Calu3 (cell line): ENCODE results near the gene FAM3D. TPM values are rescaled to one million over a fixed set of nuclear protein-coding genes. Genes with fewer than 3 reads are reported as not detected.

Experiments
- BruUV-seq: library from RNA; stranded (reverse); fragments of 400-500 nt; replicated peaks from 2 replicates; lab custom pipeline; 2021; lab: Mats Ljungman, UMichigan
- CTCF ChIA-PET: fragments of 300-600 bp; sonication (Branson Sonifier 250); formaldehyde crosslinking; loops from one replicate; lab custom pipeline; 2022; ENCODE audit warnings: antibody characterized with exemption; lab: Charles Lee
- DNase-seq: peaks from one replicate; pipeline ENCODE4 v3.0.0; 2022
- H3K27ac Mint-ChIP-seq: one replicate; pipeline ENCODE4 v1.8.0; 2022; ENCODE audit warnings: mixed read lengths; ENCODE audit not compliant: unreplicated experiment
- H3K27me3 Mint-ChIP-seq: one replicate; pipeline ENCODE4 v1.8.0; 2022; ENCODE audit warnings: mixed read lengths; ENCODE audit not compliant: unreplicated experiment
- H3K36me3 Mint-ChIP-seq: one replicate; pipeline ENCODE4 v1.8.0; 2022; ENCODE audit warnings: mild to moderate bottlenecking, moderate library complexity, mixed read lengths; ENCODE audit not compliant: insufficient read depth, unreplicated experiment
- H3K4me1 Mint-ChIP-seq: one replicate; pipeline ENCODE4 v1.8.0; 2022; ENCODE audit warnings: mild to moderate bottlenecking, low read depth, mixed read lengths; ENCODE audit not compliant: unreplicated experiment
- H3K4me3 Mint-ChIP-seq: one replicate; pipeline ENCODE4 v1.8.0; 2022; ENCODE audit warnings: mild to moderate bottlenecking, low read depth, moderate library complexity, mixed read lengths; ENCODE audit not compliant: unreplicated experiment
- H3K9me3 Mint-ChIP-seq: one replicate; pipeline ENCODE4 v1.8.0; 2022; ENCODE audit warnings: low read depth, mixed read lengths; ENCODE audit not compliant: unreplicated experiment
- intact Hi-C: fragments of 100-400 bp; cut with micrococcal nuclease; formaldehyde crosslinking; loops from one replicate; pipeline ENCODE4 v1.10.0; 2022; ENCODE audit not compliant: unreplicated experiment
- total RNA-seq: library from RNA; stranded (reverse); gene quantifications from 2 replicates; pipeline ENCODE4 v1.2.3, GENCODE V29; 2022
- TF ChIP-seq, protein P1 (sequence below): fragments of 200-600 bp; IDR thresholded peaks from one replicate; pipeline ENCODE4 v1.8.0; 2022; ENCODE audit warnings: antibody characterized with exemption; ENCODE audit not compliant: unreplicated experiment

The FAM3D gene
- total RNA-seq, 1 experiment from 2014 or later, result 3.0 TPM

DNA sequence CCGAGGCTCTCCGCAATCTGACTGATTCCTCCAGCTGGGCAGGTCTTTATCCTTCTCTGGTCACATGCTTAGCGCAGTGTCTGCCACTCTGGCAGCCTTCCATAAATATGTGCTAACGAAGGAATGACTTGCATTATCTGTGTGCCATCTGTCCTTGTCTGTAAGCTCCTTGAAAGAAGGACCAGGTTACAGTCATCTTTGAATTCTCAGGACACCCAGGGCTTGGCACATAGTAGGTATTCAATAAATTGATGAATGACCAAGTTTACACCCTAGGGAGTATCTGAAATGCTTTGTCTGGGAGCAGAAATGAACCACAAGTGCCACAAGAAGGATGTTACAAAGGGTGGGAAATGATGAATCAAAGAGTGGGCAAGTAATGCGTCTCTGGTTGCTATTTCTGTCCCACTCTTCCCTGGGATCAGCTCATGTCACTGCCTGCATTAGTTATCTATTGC, 16.5 kb upstream of the FAM3D start:
- TF ChIP-seq, protein P1, sequence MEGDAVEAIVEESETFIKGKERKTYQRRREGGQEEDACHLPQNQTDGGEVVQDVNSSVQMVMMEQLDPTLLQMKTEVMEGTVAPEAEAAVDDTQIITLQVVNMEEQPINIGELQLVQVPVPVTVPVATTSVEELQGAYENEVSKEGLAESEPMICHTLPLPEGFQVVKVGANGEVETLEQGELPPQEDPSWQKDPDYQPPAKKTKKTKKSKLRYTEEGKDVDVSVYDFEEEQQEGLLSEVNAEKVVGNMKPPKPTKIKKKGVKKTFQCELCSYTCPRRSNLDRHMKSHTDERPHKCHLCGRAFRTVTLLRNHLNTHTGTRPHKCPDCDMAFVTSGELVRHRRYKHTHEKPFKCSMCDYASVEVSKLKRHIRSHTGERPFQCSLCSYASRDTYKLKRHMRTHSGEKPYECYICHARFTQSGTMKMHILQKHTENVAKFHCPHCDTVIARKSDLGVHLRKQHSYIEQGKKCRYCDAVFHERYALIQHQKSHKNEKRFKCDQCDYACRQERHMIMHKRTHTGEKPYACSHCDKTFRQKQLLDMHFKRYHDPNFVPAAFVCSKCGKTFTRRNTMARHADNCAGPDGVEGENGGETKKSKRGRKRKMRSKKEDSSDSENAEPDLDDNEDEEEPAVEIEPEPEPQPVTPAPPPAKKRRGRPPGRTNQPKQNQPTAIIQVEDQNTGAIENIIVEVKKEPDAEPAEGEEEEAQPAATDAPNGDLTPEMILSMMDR, result no peak
- Mint-ChIP-seq H3K27ac (no peak overlapping the region), H3K4me1 (no peaks in the 10 kb centered on the region), H3K9me3 (no peaks in the 10 kb centered on the region), H3K27me3 (no peaks in the 10 kb centered on the region), H3K4me3 (no peak overlapping the region), H3K36me3 (no peaks in the 10 kb centered on the region)
- CTCF ChIA-PET, result no interaction called here
- DNase-seq, result no peak
- no TSS peak for BruUV-seq
- intact Hi-C loops, result no loop called here

DNA sequence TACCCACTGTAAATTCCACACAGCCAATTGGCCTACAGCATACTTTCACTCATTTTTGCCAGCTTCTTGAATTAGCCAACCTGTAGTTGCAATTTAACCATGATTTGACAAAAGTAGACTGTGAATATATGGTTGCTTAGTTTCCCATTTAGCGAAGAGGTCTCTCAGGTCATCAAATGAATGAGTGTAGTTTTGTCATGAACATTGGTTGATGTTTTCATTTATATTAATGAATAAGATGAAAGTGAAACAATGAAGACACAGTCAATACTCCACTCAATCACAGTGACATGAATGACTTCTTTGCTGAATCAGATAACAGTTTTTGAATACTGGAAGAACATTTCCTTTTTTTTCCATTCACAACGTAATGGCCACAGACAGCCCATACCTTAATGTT, 15.3 kb upstream of the FAM3D start:
- Mint-ChIP-seq H3K27ac (no peak overlapping the region), H3K9me3 (peaks cover 4% of the 10 kb centered on the region), H3K4me1 (no peaks in the 10 kb centered on the region), H3K4me3 (no peak overlapping the region), H3K27me3 (peaks cover 10% of the 10 kb centered on the region), H3K36me3 (no peaks in the 10 kb centered on the region)
- no TSS peak for BruUV-seq
- CTCF ChIA-PET, result no interaction called here
- no peak for DNase-seq
- TF ChIP-seq, protein P1, result no peak
- intact Hi-C loops, result no loop called here

DNA sequence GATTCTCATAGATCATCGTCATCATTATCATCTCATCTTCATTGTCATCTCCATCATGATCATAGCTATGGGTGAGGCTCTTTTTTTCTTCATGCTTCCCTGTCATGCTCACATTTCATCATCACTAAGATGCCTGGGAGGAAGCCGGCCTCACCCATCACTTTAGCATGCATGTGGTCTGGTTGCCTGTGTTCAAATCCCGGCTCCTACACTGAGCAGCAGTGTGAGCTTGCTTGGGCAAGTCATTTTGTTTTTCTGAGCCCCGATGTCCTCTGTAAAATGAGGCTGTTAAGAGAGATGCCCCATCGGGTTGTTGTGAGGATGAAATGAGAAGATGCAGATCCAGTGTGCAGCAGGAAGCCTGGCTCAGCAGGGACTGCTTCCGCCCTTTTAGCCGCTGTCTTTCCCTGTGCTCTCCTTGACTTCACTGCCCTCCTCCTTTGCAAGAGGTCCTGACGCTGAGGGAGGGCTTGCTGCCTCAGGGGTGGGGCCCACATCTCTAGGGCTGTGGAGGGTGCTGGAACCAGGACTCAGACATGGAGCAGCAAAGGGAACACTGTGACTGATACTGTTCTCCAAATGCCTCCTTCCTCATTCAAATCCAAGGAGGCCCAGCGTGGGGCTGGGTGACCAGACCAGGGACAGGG, 14.4 kb upstream of the FAM3D start:
- CTCF ChIA-PET, result no interaction called here
- H3K27me3 Mint-ChIP-seq, result peaks cover 13% of the 10 kb centered on the region

DNA sequence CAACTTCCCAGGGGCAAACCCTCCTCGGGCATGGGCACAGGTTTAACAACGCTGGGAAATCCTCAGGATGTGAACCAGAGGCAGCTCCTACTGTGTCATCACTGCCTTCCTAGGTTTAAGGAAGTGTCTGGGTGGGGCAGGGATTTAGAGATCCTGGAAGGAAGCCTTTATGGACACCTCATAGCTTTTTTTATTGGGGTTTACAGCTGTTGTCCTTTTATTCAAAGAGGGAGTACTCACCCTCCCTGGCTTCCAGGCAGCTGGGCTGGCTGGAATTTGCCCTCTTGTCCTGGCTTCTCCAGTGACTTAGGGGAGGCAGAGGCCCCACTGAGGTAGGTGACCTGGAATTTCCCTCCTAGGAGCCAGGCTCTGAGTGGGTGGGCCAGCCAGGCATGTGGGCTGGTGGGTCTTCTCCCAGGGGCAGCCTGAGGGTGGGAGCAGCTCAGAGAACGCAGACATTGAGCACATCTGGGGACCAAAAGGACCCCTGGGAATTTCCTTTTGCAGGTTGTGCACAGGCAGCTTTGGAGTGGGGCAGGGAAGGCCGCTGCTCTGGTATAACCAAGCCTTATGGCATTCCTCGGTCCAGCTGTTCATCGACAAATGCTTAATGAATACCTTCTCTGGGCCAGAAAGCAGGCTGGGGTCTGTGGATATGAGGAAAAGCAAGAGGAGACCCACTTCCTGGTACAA, 13.5 kb upstream of the FAM3D start:
- Mint-ChIP-seq H3K4me1 (no peaks in the 10 kb centered on the region), H3K27me3 (peaks cover 13% of the 10 kb centered on the region), H3K9me3 (peaks cover 9% of the 10 kb centered on the region), H3K27ac (no peak overlapping the region), H3K36me3 (no peaks in the 10 kb centered on the region), H3K4me3 (no peak overlapping the region)
- BruUV-seq, result no TSS peak
- CTCF ChIA-PET, result no interaction called here
- TF ChIP-seq, protein P1, result no peak
- intact Hi-C loops, result no loop called here
- DNase-seq, result no peak

More for the DNA sequence above, 14.4 kb upstream of the FAM3D start:
- intact Hi-C loops, result no loop called here
- no peak for DNase-seq
- Mint-ChIP-seq H3K4me3 (no peak overlapping the region), H3K4me1 (no peaks in the 10 kb centered on the region), H3K9me3 (peaks cover 4% of the 10 kb centered on the region), H3K27ac (no peak overlapping the region), H3K36me3 (no peaks in the 10 kb centered on the region)
- TF ChIP-seq, protein P1, result no peak
- BruUV-seq, result no TSS peak
